HepG2 (cell line): ENCODE data around the gene FGGY. TPM values are rescaled to one million over a fixed set of nuclear protein-coding genes. Genes with fewer than 3 reads are reported as not detected.

Source experiments
- ATAC-seq: fragments of 200-7000 bp; cut with Tn5 transposase; 3 replicates; pipeline ENCODE4 v1.9.1; 2020; ENCODE audit warnings: mild to moderate bottlenecking, moderate library complexity
- BruUV-seq: library from RNA; stranded (reverse); fragments of 400-500 nt; replicated peaks from 2 replicates; lab custom pipeline; 2021; lab: Mats Ljungman, UMichigan
- CTCF ChIA-PET: fragments of 300-600 bp; formaldehyde crosslinking; extraction: SDS; loops from one replicate; lab custom pipeline; 2021; ENCODE audit warnings: low total read pairs, inconsistent platforms, low intra/inter-chr PET ratio; lab: Yijun Ruan, JAX
- POLR2A ChIA-PET: fragments of 350-600 bp; sonication (Branson Sonifier 250); formaldehyde crosslinking; loops from one replicate; lab custom pipeline; 2020; ENCODE audit warnings: antibody characterized with exemption, inconsistent platforms; lab: Yijun Ruan, JAX
- DNase-seq: peaks from one replicate; pipeline ENCODE4 v3.0.0-alpha.2; 2015; ENCODE audit warnings: low spot score
- FAIRE-seq: peaks from 3 replicates; lab custom pipeline; 2011; peaks lifted over from hg19 to GRCh38; lab: Jason Lieb, UNC
- H2AFZ ChIP-seq: one replicate; pipeline ENCODE4 v1.6.1; 2011; ENCODE audit warnings: low read length, inconsistent platforms
- H3K27ac ChIP-seq: fragments of 300-600 bp; 3 replicates; pipeline ENCODE4 v1.8.0; 2011; ENCODE audit warnings: mixed run types, mild to moderate bottlenecking, mixed read lengths, low read length, inconsistent platforms; ENCODE audit not compliant: insufficient read depth; ENCODE audit errors: extremely low read length
- H3K27me3 ChIP-seq, 2 experiments: fragments of 200-600 bp in 1 of 2; 2 replicates in 1 of 2; 3 replicates in 1 of 2; pipeline versions ENCODE4 v1.6.0 to v1.8.0; 2011; ENCODE audit warnings: low read length in 2 of 2, mild to moderate bottlenecking in 2 of 2, moderate library complexity in 2 of 2, inconsistent platforms in 1 of 2; ENCODE audit not compliant: insufficient read depth in 2 of 2, control insufficient read depth in 1 of 2
- H3K36me3 ChIP-seq, 2 experiments: fragments of 200-600 bp in 1 of 2; replicated peaks in 1 of 2; 2 replicates in 1 of 2; 3 replicates in 1 of 2; pipeline versions ENCODE4 v1.5.1 to v1.8.0; 2011; ENCODE audit warnings: low read length in 2 of 2, inconsistent platforms in 1 of 2; ENCODE audit not compliant: insufficient read depth in 2 of 2, control insufficient read depth in 1 of 2
- H3K4me1 ChIP-seq: 2 replicates; pipeline ENCODE4 v1.5.1; 2012; ENCODE audit warnings: low read length, inconsistent platforms; ENCODE audit not compliant: insufficient read depth
- H3K4me2 ChIP-seq: 2 replicates; pipeline ENCODE4 v1.6.0; 2011; ENCODE audit warnings: low read depth, low read length, inconsistent platforms
- H3K4me3 ChIP-seq, 3 experiments: fragments of 200-600 bp in 1 of 3; sonication (generic), shearing (Covaris generic) in 1 of 3; replicated peaks in 1 of 3; 2 replicates each; pipeline ENCODE4 v1.5.1; 2011 to 2016; ENCODE audit warnings: low read length in 3 of 3, inconsistent platforms in 2 of 3, low read depth in 2 of 3, mild to moderate bottlenecking in 2 of 3, control low read depth in 1 of 3, mixed read lengths in 1 of 3; ENCODE audit not compliant: insufficient read depth in 1 of 3
- H3K79me2 ChIP-seq: one replicate; pipeline ENCODE4 v1.6.1; 2011; ENCODE audit warnings: low read length, inconsistent platforms; ENCODE audit not compliant: insufficient read depth
- H3K9ac ChIP-seq: 2 replicates; pipeline ENCODE4 v1.6.0; 2011; ENCODE audit warnings: mild to moderate bottlenecking, low read depth, low read length, inconsistent platforms; ENCODE audit not compliant: insufficient read depth
- H3K9me3 ChIP-seq: 2 replicates; pipeline ENCODE4 v1.5.1; 2012; ENCODE audit warnings: mild to moderate bottlenecking, low read length
- H4K20me1 ChIP-seq: 2 replicates; pipeline ENCODE4 v1.6.0; 2011; ENCODE audit warnings: inconsistent platforms, mild to moderate bottlenecking, low read length, moderate library complexity; ENCODE audit not compliant: insufficient read depth
- GTF3A ChIP-seq: sonication (generic); formaldehyde crosslinking; conservative IDR thresholded peaks from 2 replicates; pipeline ENCODE4 v1.4.0; 2020; ENCODE audit warnings: mild to moderate bottlenecking, missing genetic modification reagents
- HIC2 ChIP-seq: sonication (generic); formaldehyde crosslinking; IDR thresholded peaks from 2 replicates; pipeline ENCODE4 v1.9.0; 2022; ENCODE audit warnings: low read depth, missing genetic modification reagents
- JUNB ChIP-seq: sonication (generic); formaldehyde crosslinking; IDR thresholded peaks from 2 replicates; pipeline ENCODE4 v1.8.0; 2022; ENCODE audit warnings: missing genetic modification reagents, mild to moderate bottlenecking, borderline replicate concordance
- MAFK ChIP-seq, 2 experiments: IDR thresholded peaks in 1 of 2; conservative IDR thresholded peaks in 1 of 2; 2 replicates each; pipeline ENCODE4 v1.6.1; 2011; ENCODE audit warnings: improper control_type of control experiment in 2 of 2, low read length in 2 of 2
- RBAK ChIP-seq: sonication (generic); formaldehyde crosslinking; IDR thresholded peaks from 2 replicates; pipeline ENCODE4 v1.5.1; 2020; ENCODE audit warnings: mild to moderate bottlenecking, missing genetic modification reagents
- SP5 ChIP-seq: IDR thresholded peaks from 2 replicates; pipeline ENCODE4 v1.6.1; 2016; ENCODE audit warnings: low read depth, borderline replicate concordance
- TIGD3 ChIP-seq: sonication (generic); formaldehyde crosslinking; IDR thresholded peaks from 2 replicates; pipeline ENCODE4 v1.5.1; 2020; ENCODE audit warnings: mild to moderate bottlenecking, missing genetic modification reagents, borderline replicate concordance
- U2AF2 ChIP-seq: fragments of 200-400 bp; formaldehyde crosslinking; IDR thresholded peaks from 2 replicates; pipeline ENCODE4 v1.6.1; 2017; ENCODE audit warnings: low read depth, mild to moderate bottlenecking, low read length
- ZBTB44 ChIP-seq: sonication (generic); formaldehyde crosslinking; IDR thresholded peaks from 2 replicates; pipeline ENCODE4 v1.4.0; 2020; ENCODE audit warnings: missing genetic modification reagents
- ZNF136 ChIP-seq: sonication (generic); formaldehyde crosslinking; IDR thresholded peaks from 2 replicates; pipeline ENCODE4 v1.8.1; 2022; ENCODE audit warnings: low read depth, mild to moderate bottlenecking, moderate library complexity, missing genetic modification reagents
- ZNF546 ChIP-seq: sonication (generic); formaldehyde crosslinking; conservative IDR thresholded peaks from 2 replicates; pipeline ENCODE4 v1.8.1; 2023; ENCODE audit warnings: mild to moderate bottlenecking, missing genetic modification reagents
- ZNF660 ChIP-seq: sonication (generic); formaldehyde crosslinking; IDR thresholded peaks from 2 replicates; pipeline ENCODE4 v1.5.1; 2020; ENCODE audit warnings: mild to moderate bottlenecking, low read depth, missing genetic modification reagents, borderline replicate concordance
- ZNF784 ChIP-seq: sonication (generic); formaldehyde crosslinking; IDR thresholded peaks from 2 replicates; pipeline ENCODE4 v1.5.1; 2020; ENCODE audit warnings: missing genetic modification reagents, mild to moderate bottlenecking, borderline replicate concordance
- in situ Hi-C: cut with HindIII; loops from 2 replicates; pipeline ENCODE4 v1.10.0; 2017; ENCODE audit warnings: low pct_unique_long_range_greater_than_20kb; ENCODE audit not compliant: extremely low pct_ligation_motif_present
- intact Hi-C: fragments of 100-400 bp; cut with micrococcal nuclease; formaldehyde crosslinking; loops from one replicate; pipeline ENCODE4 v1.10.0; 2022; ENCODE audit not compliant: unreplicated experiment
- polyA plus RNA-seq, 8 experiments: library from polyadenylated mRNA; depleted of rRNA in 3 of 8; stranded (reverse) in 7 of 8; unstranded in 1 of 8; fragments of >200 nt; fragmentation: Illumina TruSeq in 4 of 8; extraction: Trizol in 4 of 8; gene quantifications; 2 replicates each; pipeline versions ENCODE4 v1.2.1 to v1.2.3, GENCODE V29; 2011 to 2016; ENCODE audit warnings: low read depth in 4 of 8, missing spikeins in 1 of 8, mixed read lengths in 1 of 8; ENCODE audit not compliant: insufficient read depth in 1 of 8
- total RNA-seq, 5 experiments: library from RNA; depleted of rRNA; stranded (reverse); fragments of >200 nt; fragmentation: Illumina TruSeq; extraction: Trizol; gene quantifications; 2 replicates each; pipeline ENCODE4 v1.2.3, GENCODE V29; 2016; ENCODE audit warnings: low read depth in 1 of 5

The FGGY gene
- total and polyA plus RNA-seq, 2 of the 13 experiments (the other 11 are each of a cell fraction or from before 2014, with no cell fraction given), result 15.7 to 27.5 TPM

GRCh38 chr1:59601041-59601441 lies 304.1 kb downstream of the FGGY start (continued):
- no peak for TF ChIP-seq JUNB
- no peak for TF ChIP-seq ZBTB44 (CRISPR knock-in tag)
- no peak for TF ChIP-seq HIC2 (CRISPR knock-in tag)
- TF ChIP-seq GTF3A (CRISPR knock-in tag), result no peak
- no peak for TF ChIP-seq RBAK (CRISPR knock-in tag)
- no peak for TF ChIP-seq ZNF546 (CRISPR knock-in tag)
- no peak for TF ChIP-seq ZNF136 (CRISPR knock-in tag)
- TF ChIP-seq MAFK (conservative IDR thresholded peaks at IDR 0.05 in 1 of 2, IDR thresholded peaks at IDR 0.05 in 1 of 2; ENCODE audit: low read length in 2 of 2), result no peak

GRCh38 chr1:59601811-59602210 lies 304.9 kb downstream of the FGGY start:
- FAIRE-seq (no peak), DNase-seq (no peak), ATAC-seq (no peak)
- H3K9ac ChIP-seq, result no peak overlapping the region
- BruUV-seq, result no TSS peak
- no peak overlapping the region for H3K4me3 ChIP-seq
- no peaks in the 10 kb centered on the region for H3K36me3 ChIP-seq
- POLR2A ChIA-PET, result no interaction called here
- H3K79me2 ChIP-seq, result no peaks in the 10 kb centered on the region
- no peaks in the 10 kb centered on the region for H4K20me1 ChIP-seq
- in situ Hi-C loops (no loop called here), intact Hi-C loops (no loop called here)
- H3K27ac ChIP-seq, result no peak overlapping the region
- CTCF ChIA-PET, result no interaction called here
- no peak overlapping the region for H3K4me2 ChIP-seq
- no peaks in the 10 kb centered on the region for H3K9me3 ChIP-seq
- H3K4me1 ChIP-seq, result no peaks in the 10 kb centered on the region
- H3K27me3 ChIP-seq, result no peaks in the 10 kb centered on the region
- no peak overlapping the region for H2AFZ ChIP-seq
- no peak for TF ChIP-seq ZNF660 (CRISPR knock-in tag)
- no peak for TF ChIP-seq ZNF784 (CRISPR knock-in tag)
- no peak for TF ChIP-seq SP5
- TF ChIP-seq U2AF2, result no peak
- TF ChIP-seq TIGD3 (CRISPR knock-in tag), result no peak
